ENCODE measurements around the gene SMAD6.

- TF ChIP-seq JUND (IDR thresholded peaks at IDR 0.05; ENCODE audit: low read depth, low read length): no peak
- no peak for TF ChIP-seq ZNF274 (IDR thresholded peaks at IDR 0.05; ENCODE audit: insufficient read depth, insufficient read length)
- TF ChIP-seq, protein P1, sequence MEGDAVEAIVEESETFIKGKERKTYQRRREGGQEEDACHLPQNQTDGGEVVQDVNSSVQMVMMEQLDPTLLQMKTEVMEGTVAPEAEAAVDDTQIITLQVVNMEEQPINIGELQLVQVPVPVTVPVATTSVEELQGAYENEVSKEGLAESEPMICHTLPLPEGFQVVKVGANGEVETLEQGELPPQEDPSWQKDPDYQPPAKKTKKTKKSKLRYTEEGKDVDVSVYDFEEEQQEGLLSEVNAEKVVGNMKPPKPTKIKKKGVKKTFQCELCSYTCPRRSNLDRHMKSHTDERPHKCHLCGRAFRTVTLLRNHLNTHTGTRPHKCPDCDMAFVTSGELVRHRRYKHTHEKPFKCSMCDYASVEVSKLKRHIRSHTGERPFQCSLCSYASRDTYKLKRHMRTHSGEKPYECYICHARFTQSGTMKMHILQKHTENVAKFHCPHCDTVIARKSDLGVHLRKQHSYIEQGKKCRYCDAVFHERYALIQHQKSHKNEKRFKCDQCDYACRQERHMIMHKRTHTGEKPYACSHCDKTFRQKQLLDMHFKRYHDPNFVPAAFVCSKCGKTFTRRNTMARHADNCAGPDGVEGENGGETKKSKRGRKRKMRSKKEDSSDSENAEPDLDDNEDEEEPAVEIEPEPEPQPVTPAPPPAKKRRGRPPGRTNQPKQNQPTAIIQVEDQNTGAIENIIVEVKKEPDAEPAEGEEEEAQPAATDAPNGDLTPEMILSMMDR (IDR thresholded peaks at IDR 0.05 in 2 of 3, conservative IDR thresholded peaks at IDR 0.05 in 1 of 3; ENCODE audit: control insufficient read depth in 2 of 3, extremely low read depth in 1 of 3, insufficient read depth in 1 of 3, low read depth in 3 of 3, low read length in 3 of 3): no peak
- no peak for TF ChIP-seq ZZZ3 (IDR thresholded peaks at IDR 0.05; ENCODE audit: control insufficient read depth, insufficient read length, low read depth)
- no peak for TF ChIP-seq RAD21 (IDR thresholded peaks at IDR 0.05; ENCODE audit: insufficient read depth, low read depth, low read length)
Measured at GRCh38 chr15:66721020-66721419, 19.0 kb downstream of the SMAD6 start.

Measured in GM12878 (cell line).